SIG-M5 (cell line): Measurements from ENCODE around the gene HS2ST1.
"Not testable (repeated sequence)": the region's sequence is repeated elsewhere in the genome, so short reads cannot be mapped to it uniquely, and the experiment has no call there.

ENCODE experiments used
- DNase-seq: peaks from one replicate; lab custom pipeline; 2025; lab: John Stamatoyannopoulos, UW

The HS2ST1 gene

GRCh38 chr1:86914601-86914997 lies at the start of gene HS2ST1:
Gene HS2ST1 (plus strand): TSS chr1:86914635.
- no peak for DNase-seq

GRCh38 chr1:86865973-86866637 lies 48.3 kb upstream of the HS2ST1 start:
- DNase-seq = no peak

GRCh38 chr1:86866665-86867064 lies 47.8 kb upstream of the HS2ST1 start:
- no peak for DNase-seq

- DNase-seq = not testable (repeated sequence)
Measured at GRCh38 chr1:86867278-86867677, 47.2 kb upstream of the HS2ST1 start.

GRCh38 chr1:86868477-86868876 lies 46.0 kb upstream of the HS2ST1 start:
- DNase-seq = no peak

GRCh38 chr1:86871001-86871400 lies 43.4 kb upstream of the HS2ST1 start:
- no peak for DNase-seq

- no peak for DNase-seq
Measured at GRCh38 chr1:86872086-86872485, 42.3 kb upstream of the HS2ST1 start.

- DNase-seq = no peak
Measured at GRCh38 chr1:86875722-86876121, 38.7 kb upstream of the HS2ST1 start.

- no peak for DNase-seq
Measured at GRCh38 chr1:86887479-86888162, 26.8 kb upstream of the HS2ST1 start.

- no peak for DNase-seq
Measured at GRCh38 chr1:86888327-86888726, 26.1 kb upstream of the HS2ST1 start.

GRCh38 chr1:86899401-86899800 lies 15.0 kb upstream of the HS2ST1 start:
- DNase-seq = not testable (repeated sequence)

GRCh38 chr1:86905875-86906274 lies 8.6 kb upstream of the HS2ST1 start:
- no peak for DNase-seq

- DNase-seq = no peak
Measured at GRCh38 chr1:86906419-86906818, 8.0 kb upstream of the HS2ST1 start.

- DNase-seq = no peak
Measured at GRCh38 chr1:86912281-86912900, 2.0 kb upstream of the HS2ST1 start.

- DNase-seq = no peak
Measured at GRCh38 chr1:86913399-86913895, 988 bp upstream of the HS2ST1 start.

- DNase-seq = peak; percentile 96
Measured at GRCh38 chr1:86913896-86914600, 387 bp upstream of the HS2ST1 start, which contains the start of gene SELENOF. Gene SELENOF (minus strand): TSS chr1:86914126. CDS start chr1:86914111, 15 bp downstream.

GRCh38 chr1:86914998-86915736 lies 732 bp downstream of the HS2ST1 start:
- DNase-seq = no peak

GRCh38 chr1:86915737-86916235 lies 1.4 kb downstream of the HS2ST1 start:
- no peak for DNase-seq

- DNase-seq = no peak
Measured at GRCh38 chr1:86916752-86917151, 2.3 kb downstream of the HS2ST1 start.

GRCh38 chr1:86922445-86922844 lies 8.0 kb downstream of the HS2ST1 start:
- no peak for DNase-seq

- no peak for DNase-seq
Measured at GRCh38 chr1:86924324-86924960, 10.0 kb downstream of the HS2ST1 start.
